ENCODE data around the gene INAVA.

GRCh38 chr1:200862713-200863415, 31.8 kb upstream of the INAVA start:
- no peak for TF ChIP-seq AFF1 (IDR thresholded peaks at IDR 0.05; ENCODE audit: low read depth in 1 of 2, partially characterized antibody in 2 of 2)
- TF ChIP-seq PKNOX1 (IDR thresholded peaks at IDR 0.05): no peak
- TF ChIP-seq NBN (IDR thresholded peaks at IDR 0.05; ENCODE audit: low read depth): no peak
